PC-3 (cell line): ENCODE data around the gene GPR6.

ENCODE experiments used
- EZH2 ChIP-seq: fragments of 300-600 bp; sonication (generic); IDR thresholded peaks from one replicate; pipeline ENCODE4 v1.6.1; 2017; ENCODE audit warnings: antibody characterized with exemption, mild to moderate bottlenecking, low read length; ENCODE audit not compliant: unreplicated experiment
- EZH2phosphoT487 ChIP-seq: fragments of 300-600 bp; sonication (generic); IDR thresholded peaks from 2 replicates; pipeline ENCODE4 v1.6.1; 2018; ENCODE audit warnings: mild to moderate bottlenecking, antibody characterized with exemption, low read length, borderline replicate concordance
- TF ChIP-seq, protein P1 (sequence below): fragments of 300-600 bp; sonication (generic); conservative IDR thresholded peaks from 2 replicates; pipeline ENCODE4 v1.5.1; 2017; ENCODE audit warnings: antibody characterized with exemption, low read depth, mild to moderate bottlenecking, low read length

DNA sequence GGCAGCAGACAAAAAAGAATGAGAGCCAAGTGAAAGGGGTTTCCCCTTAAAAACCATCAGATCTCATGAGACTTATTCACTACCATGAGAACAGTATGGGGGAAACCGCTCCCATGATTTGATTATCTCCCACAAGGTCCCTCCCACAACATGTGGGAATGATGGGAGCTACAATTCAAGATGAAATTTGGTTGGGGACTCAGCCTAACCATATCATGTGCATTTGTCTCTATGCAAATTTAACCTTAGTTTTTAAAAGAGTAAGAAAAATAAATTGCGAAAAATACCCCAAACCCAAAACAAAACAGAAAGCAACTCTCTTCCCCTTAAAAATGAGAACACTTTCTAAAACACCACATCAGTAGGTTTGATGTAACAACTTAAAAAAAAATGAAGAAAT is 22.6 kb upstream of the GPR6 start:
- TF ChIP-seq, protein P1, sequence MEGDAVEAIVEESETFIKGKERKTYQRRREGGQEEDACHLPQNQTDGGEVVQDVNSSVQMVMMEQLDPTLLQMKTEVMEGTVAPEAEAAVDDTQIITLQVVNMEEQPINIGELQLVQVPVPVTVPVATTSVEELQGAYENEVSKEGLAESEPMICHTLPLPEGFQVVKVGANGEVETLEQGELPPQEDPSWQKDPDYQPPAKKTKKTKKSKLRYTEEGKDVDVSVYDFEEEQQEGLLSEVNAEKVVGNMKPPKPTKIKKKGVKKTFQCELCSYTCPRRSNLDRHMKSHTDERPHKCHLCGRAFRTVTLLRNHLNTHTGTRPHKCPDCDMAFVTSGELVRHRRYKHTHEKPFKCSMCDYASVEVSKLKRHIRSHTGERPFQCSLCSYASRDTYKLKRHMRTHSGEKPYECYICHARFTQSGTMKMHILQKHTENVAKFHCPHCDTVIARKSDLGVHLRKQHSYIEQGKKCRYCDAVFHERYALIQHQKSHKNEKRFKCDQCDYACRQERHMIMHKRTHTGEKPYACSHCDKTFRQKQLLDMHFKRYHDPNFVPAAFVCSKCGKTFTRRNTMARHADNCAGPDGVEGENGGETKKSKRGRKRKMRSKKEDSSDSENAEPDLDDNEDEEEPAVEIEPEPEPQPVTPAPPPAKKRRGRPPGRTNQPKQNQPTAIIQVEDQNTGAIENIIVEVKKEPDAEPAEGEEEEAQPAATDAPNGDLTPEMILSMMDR: no peak
- TF ChIP-seq EZH2: no peak
- no peak for TF ChIP-seq EZH2phosphoT487
